Neural progenitor cell (in vitro differentiated cells): Measurements from ENCODE around the gene SYT13. TPM values are rescaled to one million over a fixed set of nuclear protein-coding genes. Genes with fewer than 3 reads are reported as not detected.

ENCODE experiments used
- DNase-seq: peaks from one replicate; pipeline ENCODE4 v3.0.0-alpha.2; 2016; ENCODE audit warnings: low spot score
- H2AFZ ChIP-seq: fragments of 200-600 bp; sonication (generic); replicated peaks from 2 replicates; pipeline ENCODE4 v1.6.1; 2016; ENCODE audit warnings: antibody characterized with exemption
- H3F3A ChIP-seq: fragments of 200-600 bp; sonication (generic); 2 replicates; pipeline ENCODE4 v1.6.1; 2016; ENCODE audit warnings: antibody characterized with exemption, low read depth
- H3K27ac ChIP-seq: fragments of 200-600 bp; sonication (generic); 2 replicates; pipeline ENCODE4 v1.5.1; 2016; ENCODE audit warnings: mild to moderate bottlenecking
- H3K27me3 ChIP-seq: fragments of 200-600 bp; sonication (generic); 2 replicates; pipeline ENCODE4 v1.6.1; 2016; ENCODE audit warnings: mild to moderate bottlenecking, moderate library complexity
- H3K36me3 ChIP-seq: fragments of 200-600 bp; sonication (generic); 2 replicates; pipeline ENCODE4 v1.5.1; 2016
- H3K4me1 ChIP-seq: fragments of 200-600 bp; sonication (generic); 2 replicates; pipeline ENCODE4 v1.6.1; 2016; ENCODE audit warnings: mixed run types
- H3K4me2 ChIP-seq: fragments of 200-600 bp; sonication (generic); 2 replicates; pipeline ENCODE4 v1.6.1; 2016
- H3K4me3 ChIP-seq: fragments of 200-600 bp; sonication (generic); 2 replicates; pipeline ENCODE4 v1.5.1; 2016
- H3K79me2 ChIP-seq: fragments of 200-600 bp; sonication (generic); 2 replicates; pipeline ENCODE4 v1.6.1; 2016; ENCODE audit warnings: low read depth
- H3K9ac ChIP-seq: fragments of 200-600 bp; sonication (generic); 2 replicates; pipeline ENCODE4 v1.6.1; 2016
- H3K9me3 ChIP-seq: fragments of 200-600 bp; sonication (generic); 2 replicates; pipeline ENCODE4 v1.5.1; 2016; ENCODE audit warnings: low read depth
- H4K20me1 ChIP-seq: fragments of 200-600 bp; sonication (generic); 2 replicates; pipeline ENCODE4 v1.6.1; 2016; ENCODE audit warnings: low read depth
- H3K27ac Mint-ChIP-seq: 3 replicates; pipeline ENCODE4 v1.8.0; 2021; ENCODE audit warnings: mixed read lengths
- H3K27me3 Mint-ChIP-seq: 2 replicates; pipeline ENCODE4 v1.8.0; 2022; ENCODE audit warnings: low read depth, mild to moderate bottlenecking, inconsistent platforms, moderate library complexity, mixed read lengths; ENCODE audit not compliant: insufficient read depth
- H3K36me3 Mint-ChIP-seq: 3 replicates; pipeline ENCODE4 v1.8.0; 2021; ENCODE audit warnings: mixed read lengths
- H3K4me1 Mint-ChIP-seq: 3 replicates; pipeline ENCODE4 v1.8.0; 2021; ENCODE audit warnings: mixed read lengths
- H3K4me3 Mint-ChIP-seq: 3 replicates; pipeline ENCODE4 v1.8.0; 2021; ENCODE audit warnings: mild to moderate bottlenecking, moderate library complexity, mixed read lengths
- H3K9me3 Mint-ChIP-seq: 3 replicates; pipeline ENCODE4 v1.8.0; 2020; ENCODE audit warnings: mixed read lengths
- EZH2 ChIP-seq: fragments of 200-600 bp; sonication (generic); IDR thresholded peaks from 2 replicates; pipeline ENCODE4 v1.6.1; 2017; ENCODE audit warnings: antibody characterized with exemption, mild to moderate bottlenecking, moderate library complexity
- EZH2phosphoT487 ChIP-seq: fragments of 200-600 bp; sonication (generic); IDR thresholded peaks from 2 replicates; pipeline ENCODE4 v1.6.1; 2017; ENCODE audit warnings: antibody characterized with exemption
- total RNA-seq: library from RNA; depleted of rRNA; stranded (reverse); fragments of >200 nt; gene quantifications from 2 replicates; pipeline ENCODE4 v1.2.3, GENCODE V29; 2015; ENCODE audit warnings: low replicate concordance
- TF ChIP-seq, protein P1 (sequence below): fragments of 200-600 bp; sonication (generic); IDR thresholded peaks from 2 replicates; pipeline ENCODE4 v1.5.1; 2017; ENCODE audit warnings: antibody characterized with exemption, mild to moderate bottlenecking

The SYT13 gene
- total RNA-seq, 1 donor from 2014 or later = 8.6 TPM

DNA sequence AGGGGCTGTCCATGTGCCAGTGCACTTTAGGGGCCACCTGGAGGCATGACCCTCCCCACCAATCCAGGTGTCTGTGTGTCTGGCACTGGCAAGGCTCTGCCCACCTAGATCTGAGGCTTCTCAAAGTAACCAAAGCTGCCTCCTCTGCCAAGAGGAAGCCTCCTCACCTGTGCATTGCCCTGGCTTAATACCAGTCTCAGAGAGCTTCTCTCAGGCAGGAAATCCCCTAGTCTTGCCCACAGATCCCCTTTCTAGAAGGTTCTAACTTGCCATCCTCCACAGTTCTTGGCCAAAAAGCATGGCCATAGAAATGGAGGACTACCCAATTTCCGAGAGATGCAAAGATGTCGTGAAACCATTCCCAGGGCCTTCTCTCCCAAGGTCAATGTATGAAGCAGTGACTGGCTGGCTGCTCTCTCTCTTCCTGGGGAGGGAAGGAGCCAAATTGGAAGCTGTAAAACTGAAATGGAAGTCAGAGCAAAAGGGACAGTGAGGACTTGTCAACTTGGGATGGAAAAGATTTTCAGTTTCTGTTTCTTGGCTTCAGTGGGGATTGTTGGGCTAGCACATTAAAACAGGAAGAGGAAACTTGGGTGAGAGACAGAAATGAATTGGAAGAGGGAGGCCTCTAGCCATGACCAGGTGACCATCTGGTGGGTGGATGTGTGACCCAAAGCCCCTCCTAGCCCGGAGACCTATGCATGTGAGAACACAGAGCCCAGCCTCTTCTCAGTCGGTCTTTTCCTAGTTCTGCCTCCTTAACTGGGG lies 70.9 kb downstream of the SYT13 start:
- Histone ChIP-seq H3K9me3 (no peaks in the 10 kb centered on the region), H3F3A (no peaks in the 10 kb centered on the region), H3K4me2 (no peak overlapping the region), H4K20me1 (no peaks in the 10 kb centered on the region), H3K27me3 (no peaks in the 10 kb centered on the region), H3K79me2 (no peaks in the 10 kb centered on the region), H3K4me3 (no peak overlapping the region), H3K9ac (no peak overlapping the region), H3K4me1 (peaks cover 4% of the 10 kb centered on the region), H3K27ac (no peak overlapping the region), H3K36me3 (no peaks in the 10 kb centered on the region), H2AFZ (no peak overlapping the region)
- no peak for TF ChIP-seq EZH2
- TF ChIP-seq EZH2phosphoT487 = no peak
- TF ChIP-seq, protein P1, sequence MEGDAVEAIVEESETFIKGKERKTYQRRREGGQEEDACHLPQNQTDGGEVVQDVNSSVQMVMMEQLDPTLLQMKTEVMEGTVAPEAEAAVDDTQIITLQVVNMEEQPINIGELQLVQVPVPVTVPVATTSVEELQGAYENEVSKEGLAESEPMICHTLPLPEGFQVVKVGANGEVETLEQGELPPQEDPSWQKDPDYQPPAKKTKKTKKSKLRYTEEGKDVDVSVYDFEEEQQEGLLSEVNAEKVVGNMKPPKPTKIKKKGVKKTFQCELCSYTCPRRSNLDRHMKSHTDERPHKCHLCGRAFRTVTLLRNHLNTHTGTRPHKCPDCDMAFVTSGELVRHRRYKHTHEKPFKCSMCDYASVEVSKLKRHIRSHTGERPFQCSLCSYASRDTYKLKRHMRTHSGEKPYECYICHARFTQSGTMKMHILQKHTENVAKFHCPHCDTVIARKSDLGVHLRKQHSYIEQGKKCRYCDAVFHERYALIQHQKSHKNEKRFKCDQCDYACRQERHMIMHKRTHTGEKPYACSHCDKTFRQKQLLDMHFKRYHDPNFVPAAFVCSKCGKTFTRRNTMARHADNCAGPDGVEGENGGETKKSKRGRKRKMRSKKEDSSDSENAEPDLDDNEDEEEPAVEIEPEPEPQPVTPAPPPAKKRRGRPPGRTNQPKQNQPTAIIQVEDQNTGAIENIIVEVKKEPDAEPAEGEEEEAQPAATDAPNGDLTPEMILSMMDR = no peak
- H3K27me3 Mint-ChIP-seq = peaks cover 2% of the 10 kb centered on the region
- DNase-seq = no peak
- no peaks in the 10 kb centered on the region for H3K36me3 Mint-ChIP-seq
- H3K4me1 Mint-ChIP-seq = peaks cover 3% of the 10 kb centered on the region
- no peak overlapping the region for H3K4me3 Mint-ChIP-seq
- H3K27ac Mint-ChIP-seq = no peak overlapping the region
- H3K9me3 Mint-ChIP-seq = no peaks in the 10 kb centered on the region

DNA sequence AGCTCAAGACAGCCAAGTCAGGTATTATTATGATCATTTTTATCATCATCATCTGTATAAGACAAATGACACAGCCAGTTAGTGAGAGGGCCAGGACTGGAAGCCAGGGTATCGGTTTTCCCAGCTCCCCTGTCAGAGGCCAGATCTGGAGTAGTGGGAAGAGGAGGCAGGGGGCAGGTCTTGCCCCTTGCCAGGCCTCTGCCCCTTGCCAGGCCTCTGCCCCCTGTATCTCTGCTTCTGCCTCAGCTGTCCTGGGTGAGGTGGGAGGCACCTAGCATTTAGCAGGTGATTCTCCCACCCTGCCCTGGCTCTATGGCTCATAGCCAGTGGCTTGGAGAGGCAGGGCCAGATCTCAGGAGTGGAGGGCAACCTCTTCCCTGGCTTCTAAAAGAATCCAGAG lies 72.4 kb downstream of the SYT13 start:
- H3K36me3 Mint-ChIP-seq = no peaks in the 10 kb centered on the region
- H3K4me1 Mint-ChIP-seq = peaks cover 15% of the 10 kb centered on the region
- H3K79me2 ChIP-seq = no peaks in the 10 kb centered on the region

DNA sequence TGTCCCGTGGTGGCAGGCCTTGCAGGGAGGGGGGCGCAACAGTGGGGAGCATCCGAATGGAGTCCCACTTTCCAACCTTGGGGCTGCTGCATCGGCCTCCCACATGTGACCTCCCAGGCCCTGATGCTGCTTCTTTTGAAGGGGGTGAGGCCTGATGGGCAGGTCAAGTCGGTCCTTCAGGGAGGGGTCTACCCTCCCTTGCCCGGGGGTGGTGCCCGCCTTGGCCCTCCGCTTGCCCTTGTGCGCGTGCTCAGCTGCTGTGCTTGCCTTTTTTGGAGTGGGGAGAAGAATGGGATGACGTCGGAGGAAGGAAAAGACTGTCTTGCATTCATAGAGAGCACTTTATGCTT lies 72.8 kb downstream of the SYT13 start:
- Histone ChIP-seq H3K9ac (no peak overlapping the region), H4K20me1 (no peaks in the 10 kb centered on the region), H3K9me3 (no peaks in the 10 kb centered on the region), H3K4me2 (no peak overlapping the region), H3K4me1 (peaks cover 14% of the 10 kb centered on the region), H3K27ac (no peak overlapping the region), H3K4me3 (no peak overlapping the region), H3K36me3 (no peaks in the 10 kb centered on the region), H3K79me2 (no peaks in the 10 kb centered on the region), H3F3A (peaks cover 5% of the 10 kb centered on the region), H2AFZ (no peak overlapping the region), H3K27me3 (no peaks in the 10 kb centered on the region)
- no peak overlapping the region for H3K4me3 Mint-ChIP-seq
- DNase-seq = no peak
- no peaks in the 10 kb centered on the region for H3K36me3 Mint-ChIP-seq
- no peak overlapping the region for H3K27ac Mint-ChIP-seq
- no peaks in the 10 kb centered on the region for H3K9me3 Mint-ChIP-seq
- peaks cover 10% of the 10 kb centered on the region for H3K27me3 Mint-ChIP-seq
- TF ChIP-seq EZH2 (no peak), EZH2phosphoT487 (no peak)
- TF ChIP-seq, protein P1 = no peak
- peaks cover 15% of the 10 kb centered on the region for H3K4me1 Mint-ChIP-seq

More for the DNA sequence above, 72.4 kb downstream of the SYT13 start:
- Histone ChIP-seq H3K27ac (no peak overlapping the region), H3K9me3 (no peaks in the 10 kb centered on the region), H3K4me2 (no peak overlapping the region), H3K27me3 (no peaks in the 10 kb centered on the region), H3K4me1 (peaks cover 14% of the 10 kb centered on the region), H3K36me3 (no peaks in the 10 kb centered on the region), H3K9ac (no peak overlapping the region), H2AFZ (no peak overlapping the region), H3F3A (peaks cover 5% of the 10 kb centered on the region), H4K20me1 (no peaks in the 10 kb centered on the region), H3K4me3 (no peak overlapping the region)
- Mint-ChIP-seq H3K27ac (no peak overlapping the region), H3K27me3 (peaks cover 9% of the 10 kb centered on the region), H3K4me3 (no peak overlapping the region), H3K9me3 (no peaks in the 10 kb centered on the region)
- no peak for DNase-seq
- no peak for TF ChIP-seq EZH2
- TF ChIP-seq EZH2phosphoT487 = no peak
- TF ChIP-seq, protein P1 = no peak
